OCI-M2 (cell line): ENCODE measurements around the gene IFITM2.
"Not testable (repeated sequence)": the region's sequence is repeated elsewhere in the genome, so short reads cannot be mapped to it uniquely, and the experiment has no call there.

Experiments used
- DNase-seq: peaks from one replicate; lab custom pipeline; 2025; ENCODE audit not compliant: unreplicated experiment; lab: John Stamatoyannopoulos, UW

IFITM2 gene

GRCh38 chr11:324593-325517 is 17.2 kb downstream of the IFITM2 start:
- peak; percentile 64 for DNase-seq

GRCh38 chr11:325796-326591 is 18.4 kb downstream of the IFITM2 start:
- DNase-seq: no peak

- DNase-seq: no peak
Observed at GRCh38 chr11:326592-326841, 18.9 kb downstream of the IFITM2 start.

GRCh38 chr11:326842-327580 is 19.4 kb downstream of the IFITM2 start:
- DNase-seq: no peak

GRCh38 chr11:327581-327923 is 19.9 kb downstream of the IFITM2 start:
- DNase-seq: no peak

- no peak for DNase-seq
Observed at GRCh38 chr11:328012-328411, 20.4 kb downstream of the IFITM2 start.

- DNase-seq: not testable (repeated sequence)
Observed at GRCh38 chr11:328516-329100, 21.0 kb downstream of the IFITM2 start.

- no peak for DNase-seq
Observed at GRCh38 chr11:329886-330253, 22.3 kb downstream of the IFITM2 start.

- DNase-seq: no peak
Observed at GRCh38 chr11:330307-330693, 22.7 kb downstream of the IFITM2 start.

- DNase-seq: no peak
Observed at GRCh38 chr11:330694-331357, 23.2 kb downstream of the IFITM2 start.

- DNase-seq: no peak
Observed at GRCh38 chr11:331358-332060, 23.9 kb downstream of the IFITM2 start.

- no peak for DNase-seq
Observed at GRCh38 chr11:332651-333480, 25.2 kb downstream of the IFITM2 start.

GRCh38 chr11:333616-334263 is 26.1 kb downstream of the IFITM2 start:
- DNase-seq: not testable (repeated sequence)

GRCh38 chr11:334264-334994 is 26.8 kb downstream of the IFITM2 start:
- no peak for DNase-seq

GRCh38 chr11:335779-336658 is 28.4 kb downstream of the IFITM2 start:
- no peak for DNase-seq

- no peak for DNase-seq
Observed at GRCh38 chr11:336659-337198, 29.1 kb downstream of the IFITM2 start.

GRCh38 chr11:337711-338110 is 30.1 kb downstream of the IFITM2 start:
- no peak for DNase-seq
